Endodermal cell (in vitro differentiated cells): ENCODE results near the gene TSPAN18. TPM values are rescaled to one million over a fixed set of nuclear protein-coding genes. Genes with fewer than 3 reads are reported as not detected.

Experiments
- DNase-seq: peaks from one replicate; pipeline ENCODE4 v3.0.0-alpha.2; 2017
- H3K27ac ChIP-seq: 2 replicates; pipeline ENCODE4 v1.5.1; 2013; ENCODE audit warnings: mild to moderate bottlenecking, low read depth, low read length, moderate library complexity
- H3K27me3 ChIP-seq: 2 replicates; pipeline ENCODE4 v1.6.1; 2013; ENCODE audit warnings: mild to moderate bottlenecking, low read length, moderate library complexity; ENCODE audit not compliant: insufficient read depth, control insufficient read depth, poor library complexity, severe bottlenecking
- H3K36me3 ChIP-seq: 2 replicates; pipeline ENCODE4 v1.7.0; 2013; ENCODE audit warnings: mild to moderate bottlenecking, low read length, moderate library complexity; ENCODE audit not compliant: control insufficient read depth, insufficient read depth
- H3K4me1 ChIP-seq: one replicate; pipeline ENCODE4 v1.7.0; 2013; ENCODE audit warnings: low read length; ENCODE audit not compliant: control insufficient read depth, insufficient read depth
- H3K4me3 ChIP-seq: 2 replicates; pipeline ENCODE4 v1.5.1; 2013; ENCODE audit warnings: mild to moderate bottlenecking, low read length, moderate library complexity
- H3K9ac ChIP-seq: 2 replicates; pipeline ENCODE4 v1.6.1; 2013; ENCODE audit warnings: mild to moderate bottlenecking, low read length, moderate library complexity; ENCODE audit not compliant: poor library complexity, severe bottlenecking; ENCODE audit errors: extremely low read depth
- H3K9me3 ChIP-seq: 2 replicates; pipeline ENCODE4 v1.6.1; 2013; ENCODE audit warnings: mild to moderate bottlenecking, low read length, moderate library complexity; ENCODE audit not compliant: control insufficient read depth
- H3K27ac Mint-ChIP-seq: 2 replicates; pipeline ENCODE4 v1.8.0; 2020; ENCODE audit warnings: mixed read lengths
- H3K27me3 Mint-ChIP-seq: 2 replicates; pipeline ENCODE4 v1.8.0; 2021; ENCODE audit warnings: mild to moderate bottlenecking, mixed read lengths; ENCODE audit not compliant: insufficient read depth
- H3K36me3 Mint-ChIP-seq: 2 replicates; pipeline ENCODE4 v1.8.0; 2020; ENCODE audit warnings: low read depth, mixed read lengths
- H3K4me1 Mint-ChIP-seq: 2 replicates; pipeline ENCODE4 v1.8.0; 2020; ENCODE audit warnings: mixed read lengths
- H3K4me3 Mint-ChIP-seq: 2 replicates; pipeline ENCODE4 v1.8.0; 2020; ENCODE audit warnings: mild to moderate bottlenecking, moderate library complexity, mixed read lengths
- H3K9me3 Mint-ChIP-seq: 2 replicates; pipeline ENCODE4 v1.8.0; 2020; ENCODE audit warnings: mild to moderate bottlenecking, mixed read lengths
- CTCF ChIP-seq: fragments of 200-600 bp; sonication (generic); conservative IDR thresholded peaks from 2 replicates; pipeline ENCODE4 v1.5.0; 2021; ENCODE audit warnings: antibody characterized with exemption, mild to moderate bottlenecking
- WGBS, 2 experiments: methylation state at CpG; one replicate each; pipeline versions ENCODE4 v1.1.5 to v1.1.7; 2013; ENCODE audit warnings: missing lambda C conversion rate in 2 of 2, mixed read lengths in 1 of 2; ENCODE audit not compliant: insufficient coverage in 1 of 2, insufficient read length in 1 of 2; 5-methylcytosine and 5-hydroxymethylcytosine counted together
- total RNA-seq, 2 donors: library from RNA; stranded (reverse); fragmentation: NEBNext Ultra II Directional in 1 of 2; extraction: Animal tissue kit (Norgen Biotek cat#: 25700) in 1 of 2; gene quantifications; 2 replicates in 1 of 2; 3 replicates in 1 of 2; pipeline ENCODE4 v1.2.1, GENCODE V29; 2021

TSPAN18 gene
- total RNA-seq, 2 donors from 2014 or later: 28.0 to 28.7 TPM

GRCh38 chr11:44760917-44761550 lies 34.3 kb downstream of the TSPAN18 start:
- Histone ChIP-seq H3K36me3 (no peaks in the 10 kb centered on the region), H3K27ac (peak overlapping the region; percentile 36), H3K9me3 (peaks cover 19% of the 10 kb centered on the region), H3K27me3 (no peaks in the 10 kb centered on the region), H3K9ac (peak overlapping the region; percentile 12), H3K4me3 (peak overlapping the region; percentile 13), H3K4me1 (peaks cover 37% of the 10 kb centered on the region)
- peaks cover 54% of the 10 kb centered on the region for H3K27me3 Mint-ChIP-seq
- peak; percentile 90 for DNase-seq
- peaks cover 9% of the 10 kb centered on the region for H3K9me3 Mint-ChIP-seq
- peaks cover 4% of the 10 kb centered on the region for H3K36me3 Mint-ChIP-seq
- H3K4me3 Mint-ChIP-seq: peak overlapping the region; percentile 6
- 32 to 38% methylated on average over 5 to 10 of the region's 10 CpGs for WGBS, 2 experiments
- H3K4me1 Mint-ChIP-seq: peaks cover 43% of the 10 kb centered on the region
- peak overlapping the region; percentile 83 for H3K27ac Mint-ChIP-seq
- peak; percentile 80 for TF ChIP-seq CTCF

GRCh38 chr11:44761551-44761961 lies 34.8 kb downstream of the TSPAN18 start:
- Mint-ChIP-seq H3K4me1 (peaks cover 48% of the 10 kb centered on the region), H3K36me3 (peaks cover 4% of the 10 kb centered on the region), H3K4me3 (peak overlapping the region; percentile 6), H3K27me3 (peaks cover 51% of the 10 kb centered on the region), H3K27ac (peak overlapping the region; percentile 83), H3K9me3 (peaks cover 9% of the 10 kb centered on the region)
- H3K4me1 ChIP-seq: peaks cover 41% of the 10 kb centered on the region
- WGBS, 2 experiments: 53 to 55% methylated on average over 13 to 14 of the region's 14 CpGs
- H3K27ac ChIP-seq: peak overlapping the region; percentile 36
- peaks cover 17% of the 10 kb centered on the region for H3K9me3 ChIP-seq
- peak overlapping the region; percentile 12 for H3K9ac ChIP-seq
- TF ChIP-seq CTCF: no peak
- no peak for DNase-seq
- H3K4me3 ChIP-seq: peak overlapping the region; percentile 13
- H3K36me3 ChIP-seq: no peaks in the 10 kb centered on the region
- no peaks in the 10 kb centered on the region for H3K27me3 ChIP-seq

GRCh38 chr11:44763121-44763820 lies 36.5 kb downstream of the TSPAN18 start:
- H3K9ac ChIP-seq: no peak overlapping the region
- peaks cover 41% of the 10 kb centered on the region for H3K4me1 ChIP-seq
- DNase-seq: no peak
- no peak overlapping the region for H3K4me3 ChIP-seq
- peaks cover 10% of the 10 kb centered on the region for H3K36me3 ChIP-seq
- H3K9me3 ChIP-seq: peaks cover 17% of the 10 kb centered on the region
- no peak for TF ChIP-seq CTCF
- no peak overlapping the region for H3K27ac Mint-ChIP-seq
- peaks cover 48% of the 10 kb centered on the region for H3K27me3 Mint-ChIP-seq
- H3K36me3 Mint-ChIP-seq: peaks cover 11% of the 10 kb centered on the region
- H3K4me3 Mint-ChIP-seq: no peak overlapping the region
- 90 to 93% methylated on average over 3 to 5 of the region's 5 CpGs for WGBS, 2 experiments
- no peaks in the 10 kb centered on the region for H3K27me3 ChIP-seq
- peaks cover 14% of the 10 kb centered on the region for H3K9me3 Mint-ChIP-seq
- no peak overlapping the region for H3K27ac ChIP-seq
- H3K4me1 Mint-ChIP-seq: peaks cover 49% of the 10 kb centered on the region
